Measurements from ENCODE around the gene VPS33B.

VPS33B gene

GRCh38 chr15:91022075-91022831 is at the start of gene VPS33B:
Gene VPS33B (minus strand): TSS chr15:91022594. CDS start chr15:91022249, 345 bp downstream.
- Histone ChIP-seq H3K9me3 (ENCODE audit: insufficient read depth, low read length) (no peaks in the 10 kb centered on the region), H3K9me2 (replicated peaks; ENCODE audit: insufficient read depth, low read length) (no peaks in the 10 kb centered on the region), H4K20me1 (ENCODE audit: low read depth, low read length) (no peaks in the 10 kb centered on the region), H3K27me3 (ENCODE audit: low read length) (no peaks in the 10 kb centered on the region), H3F3A (ENCODE audit: insufficient read depth) (peaks cover 2% of the 10 kb centered on the region; the same call in 1 of the 2 replicates), H2AFZ (ENCODE audit: low read depth, low read length, severe bottlenecking) (peak within 1 kb of the TSS; percentile 99), H3K4me2 (ENCODE audit: low read depth, low read length, poor library complexity, severe bottlenecking) (peak within 1 kb of the TSS; percentile 98), H3K79me2 (ENCODE audit: insufficient read depth, low read length) (peaks cover 11% of the 10 kb centered on the region; the same call in 1 of the 2 replicates), H3K4me3 (ENCODE audit: insufficient read depth, low read length, poor library complexity, severe bottlenecking) (peak within 1 kb of the TSS; percentile 83), H3K9ac (ENCODE audit: low read length) (peak within 1 kb of the TSS; percentile 78), H3K27ac (ENCODE audit: low read depth, low read length) (peak within 1 kb of the TSS; percentile 3; the same call in 1 of the 2 replicates), H3K36me3 (ENCODE audit: low read length) (no peaks in the 10 kb centered on the region)
- TF ChIP-seq EZH2phosphoT487 (conservative IDR thresholded peaks at IDR 0.05; ENCODE audit: low read length): no peak
- TF ChIP-seq CTCF (IDR thresholded peaks at IDR 0.05; ENCODE audit: insufficient read depth, low read length, poor library complexity, severe bottlenecking): no peak

GRCh38 chr15:91072161-91072560 is 49.8 kb upstream of the VPS33B start:
- TF ChIP-seq CTCF (IDR thresholded peaks at IDR 0.05; ENCODE audit: insufficient read depth, low read length, poor library complexity, severe bottlenecking) (no peak), EZH2phosphoT487 (conservative IDR thresholded peaks at IDR 0.05; ENCODE audit: low read length) (no peak)
- H3K27me3 ChIP-seq (ENCODE audit: low read length): no peaks in the 10 kb centered on the region
- no peak overlapping the region for H3K9ac ChIP-seq (ENCODE audit: low read length)
- H3K36me3 ChIP-seq (ENCODE audit: low read length): no peaks in the 10 kb centered on the region
- no peak overlapping the region for H2AFZ ChIP-seq (ENCODE audit: low read depth, low read length, severe bottlenecking)
- no peak overlapping the region for H3K4me3 ChIP-seq (ENCODE audit: insufficient read depth, low read length, poor library complexity, severe bottlenecking)
- no peak overlapping the region for H3K27ac ChIP-seq (ENCODE audit: low read depth, low read length)
- H3K79me2 ChIP-seq (ENCODE audit: insufficient read depth, low read length): no peaks in the 10 kb centered on the region
- no peaks in the 10 kb centered on the region for H3K9me3 ChIP-seq (ENCODE audit: insufficient read depth, low read length)
- H4K20me1 ChIP-seq (ENCODE audit: low read depth, low read length): no peaks in the 10 kb centered on the region
- no peak overlapping the region for H3K4me2 ChIP-seq (ENCODE audit: low read depth, low read length, poor library complexity, severe bottlenecking)
- no peaks in the 10 kb centered on the region for H3F3A ChIP-seq (ENCODE audit: insufficient read depth)
- H3K9me2 ChIP-seq (replicated peaks; ENCODE audit: insufficient read depth, low read length): no peaks in the 10 kb centered on the region

GRCh38 chr15:91070872-91071271 is 48.5 kb upstream of the VPS33B start:
- TF ChIP-seq CTCF (IDR thresholded peaks at IDR 0.05; ENCODE audit: insufficient read depth, low read length, poor library complexity, severe bottlenecking): no peak
- no peak for TF ChIP-seq EZH2phosphoT487 (conservative IDR thresholded peaks at IDR 0.05; ENCODE audit: low read length)
- Histone ChIP-seq H3K9me2 (replicated peaks; ENCODE audit: insufficient read depth, low read length) (no peaks in the 10 kb centered on the region), H3K9me3 (ENCODE audit: insufficient read depth, low read length) (no peaks in the 10 kb centered on the region), H3K4me3 (ENCODE audit: insufficient read depth, low read length, poor library complexity, severe bottlenecking) (no peak overlapping the region), H3K9ac (ENCODE audit: low read length) (no peak overlapping the region), H3K36me3 (ENCODE audit: low read length) (no peaks in the 10 kb centered on the region), H4K20me1 (ENCODE audit: low read depth, low read length) (no peaks in the 10 kb centered on the region), H3K27ac (ENCODE audit: low read depth, low read length) (no peak overlapping the region), H3K79me2 (ENCODE audit: insufficient read depth, low read length) (no peaks in the 10 kb centered on the region), H3K4me2 (ENCODE audit: low read depth, low read length, poor library complexity, severe bottlenecking) (no peak overlapping the region), H2AFZ (ENCODE audit: low read depth, low read length, severe bottlenecking) (no peak overlapping the region), H3K27me3 (ENCODE audit: low read length) (no peaks in the 10 kb centered on the region), H3F3A (ENCODE audit: insufficient read depth) (no peaks in the 10 kb centered on the region)

All from SU-DHL-6 (cell line).